H9 (cell line): Measurements from ENCODE around the gene HES1. TPM values are rescaled to one million over a fixed set of nuclear protein-coding genes. Genes with fewer than 3 reads are reported as not detected.

Source experiments
- DNase-seq: peaks from one replicate; pipeline ENCODE4 v3.0.0-alpha.2; 2017
- H2AFZ ChIP-seq: one replicate; pipeline ENCODE4 v1.6.1; 2013; ENCODE audit warnings: mild to moderate bottlenecking, low read length, control low read depth, moderate library complexity
- H2AK5ac ChIP-seq: 2 replicates; pipeline ENCODE4 v1.6.1; 2013; ENCODE audit warnings: low read length, control low read depth, mixed read lengths; ENCODE audit not compliant: insufficient read length
- H2BK120ac ChIP-seq: one replicate; pipeline ENCODE4 v1.6.1; 2013; ENCODE audit warnings: low read depth, mild to moderate bottlenecking, low read length, control low read depth, inconsistent platforms; ENCODE audit not compliant: poor library complexity, severe bottlenecking
- H2BK12ac ChIP-seq: 2 replicates; pipeline ENCODE4 v1.6.1; 2013; ENCODE audit warnings: low read length, control low read depth, mixed read lengths, low read depth; ENCODE audit not compliant: insufficient read length
- H2BK15ac ChIP-seq: 2 replicates; pipeline ENCODE4 v1.6.1; 2013; ENCODE audit warnings: low read depth, low read length, control low read depth
- H2BK20ac ChIP-seq: one replicate; pipeline ENCODE4 v1.6.1; 2013; ENCODE audit warnings: low read depth, mild to moderate bottlenecking, low read length, control low read depth, inconsistent platforms; ENCODE audit not compliant: poor library complexity, severe bottlenecking
- H2BK5ac ChIP-seq: 2 replicates; pipeline ENCODE4 v1.6.1; 2013; ENCODE audit warnings: low read length, control low read depth, mixed read lengths; ENCODE audit not compliant: insufficient read length
- H3K14ac ChIP-seq: 2 replicates; pipeline ENCODE4 v1.6.1; 2013; ENCODE audit warnings: low read length, control low read depth; ENCODE audit not compliant: insufficient read depth
- H3K18ac ChIP-seq: 2 replicates; pipeline ENCODE4 v1.6.1; 2013; ENCODE audit warnings: low read depth, mild to moderate bottlenecking, mixed read lengths, low read length, control low read depth; ENCODE audit not compliant: insufficient read length
- H3K23ac ChIP-seq: 2 replicates; pipeline ENCODE4 v1.6.1; 2013; ENCODE audit warnings: low read length, control low read depth, mixed read lengths, low read depth; ENCODE audit not compliant: insufficient read length
- H3K23me2 ChIP-seq: 2 replicates; pipeline ENCODE4 v1.6.1; 2013; ENCODE audit warnings: low read depth, mild to moderate bottlenecking, mixed read lengths, low read length, control low read depth; ENCODE audit not compliant: insufficient read length, poor library complexity, severe bottlenecking
- H3K27ac ChIP-seq: 2 replicates; pipeline ENCODE4 v1.5.1; 2013; ENCODE audit warnings: low read length, control low read depth, mixed read lengths, low read depth; ENCODE audit not compliant: insufficient read length
- H3K27me3 ChIP-seq: 2 replicates; pipeline ENCODE4 v1.6.1; 2013; ENCODE audit warnings: low read length, control low read depth, inconsistent platforms; ENCODE audit not compliant: insufficient read depth
- H3K4ac ChIP-seq: 2 replicates; pipeline ENCODE4 v1.6.1; 2013; ENCODE audit warnings: low read depth, mild to moderate bottlenecking, control low read depth, inconsistent platforms, low read length, moderate library complexity
- H3K4me1 ChIP-seq: 2 replicates; pipeline ENCODE4 v1.6.1; 2013; ENCODE audit warnings: low read length, control low read depth, inconsistent platforms; ENCODE audit not compliant: insufficient read depth
- H3K4me2 ChIP-seq: 2 replicates; pipeline ENCODE4 v1.6.1; 2013; ENCODE audit warnings: low read length, control low read depth, mixed read lengths; ENCODE audit not compliant: insufficient read length, insufficient read depth
- H3K56ac ChIP-seq: 2 replicates; pipeline ENCODE4 v1.6.1; 2013; ENCODE audit warnings: low read depth, mild to moderate bottlenecking, mixed read lengths, low read length, control low read depth; ENCODE audit not compliant: insufficient read length
- H3K79me1 ChIP-seq: 2 replicates; pipeline ENCODE4 v1.6.1; 2013; ENCODE audit warnings: low read depth, mild to moderate bottlenecking, moderate library complexity, low read length, control low read depth, inconsistent platforms; ENCODE audit not compliant: insufficient read depth, poor library complexity, severe bottlenecking
- H3K79me2 ChIP-seq: 2 replicates; pipeline ENCODE4 v1.6.1; 2013; ENCODE audit warnings: low read length, control low read depth, inconsistent platforms; ENCODE audit not compliant: insufficient read depth
- H3K9ac ChIP-seq: 2 replicates; pipeline ENCODE4 v1.6.1; 2013; ENCODE audit warnings: low read length, control low read depth, mixed read lengths; ENCODE audit not compliant: insufficient read length; ENCODE audit errors: extremely low read depth
- H3K9me3 ChIP-seq: one replicate; pipeline ENCODE4 v1.6.1; 2013; ENCODE audit warnings: low read depth, low read length, inconsistent platforms; ENCODE audit not compliant: control insufficient read depth
- H3T11ph ChIP-seq: one replicate; pipeline ENCODE4 v1.6.1; 2013; ENCODE audit warnings: mild to moderate bottlenecking, low read length, control low read depth, inconsistent platforms
- H4K20me1 ChIP-seq: one replicate; pipeline ENCODE4 v1.6.1; 2013; ENCODE audit not compliant: control insufficient read depth, insufficient read length, insufficient read depth
- H4K5ac ChIP-seq: 2 replicates; pipeline ENCODE4 v1.6.1; 2013; ENCODE audit warnings: low read depth, mild to moderate bottlenecking, mixed read lengths, low read length, control low read depth; ENCODE audit not compliant: insufficient read length
- H4K8ac ChIP-seq: replicated peaks from 2 replicates; pipeline ENCODE4 v1.6.1; 2013; ENCODE audit warnings: low read length, control low read depth, mixed read lengths, low read depth; ENCODE audit not compliant: insufficient read length
- H4K91ac ChIP-seq: 2 replicates; pipeline ENCODE4 v1.6.1; 2013; ENCODE audit warnings: low read depth, mild to moderate bottlenecking, moderate library complexity, mixed read lengths, low read length, control low read depth; ENCODE audit not compliant: insufficient read length
- H3K27ac Mint-ChIP-seq, 3 experiments: 2 replicates in 2 of 3; 3 replicates in 1 of 3; pipeline ENCODE4 v1.8.0; 2020 to 2021; ENCODE audit warnings: mixed read lengths in 3 of 3, mild to moderate bottlenecking in 1 of 3, moderate library complexity in 1 of 3
- H3K27me3 Mint-ChIP-seq: 2 replicates; pipeline ENCODE4 v1.8.0; 2021; ENCODE audit warnings: low read depth, mild to moderate bottlenecking, moderate library complexity, mixed read lengths
- H3K36me3 Mint-ChIP-seq, 3 experiments: 2 replicates in 2 of 3; 3 replicates in 1 of 3; pipeline ENCODE4 v1.8.0; 2020 to 2021; ENCODE audit warnings: low read depth in 3 of 3, mixed read lengths in 3 of 3; ENCODE audit not compliant: insufficient read depth in 1 of 3
- H3K4me1 Mint-ChIP-seq, 2 experiments: 2 replicates each; pipeline ENCODE4 v1.8.0; 2020; ENCODE audit warnings: mixed read lengths in 2 of 2
- H3K4me3 Mint-ChIP-seq, 2 experiments: 2 replicates in 1 of 2; 3 replicates in 1 of 2; pipeline ENCODE4 v1.8.0; 2020 to 2021; ENCODE audit warnings: mild to moderate bottlenecking in 2 of 2, mixed read lengths in 2 of 2, moderate library complexity in 1 of 2
- H3K9me3 Mint-ChIP-seq, 2 experiments: 2 replicates in 1 of 2; 3 replicates in 1 of 2; pipeline ENCODE4 v1.8.0; 2020; ENCODE audit warnings: mild to moderate bottlenecking in 2 of 2, mixed read lengths in 2 of 2, moderate library complexity in 1 of 2
- WGBS: extraction: QIAGEN DNeasy Blood & Tissue Kit; methylation state at CpG from one replicate; pipeline ENCODE4 v1.1.7; 2013; ENCODE audit warnings: missing lambda C conversion rate, low lambda C conversion rate, mixed read lengths; ENCODE audit not compliant: insufficient read length; ENCODE audit errors: extremely low coverage; 5-methylcytosine and 5-hydroxymethylcytosine counted together
- total RNA-seq: library from RNA; stranded (reverse); gene quantifications from 2 replicates; pipeline ENCODE4 v1.2.1, GENCODE V29; 2021
- TF ChIP-seq, protein P1 (sequence below): fragments of 200-600 bp; sonication (generic); conservative IDR thresholded peaks from 3 replicates; pipeline ENCODE4 v1.8.0; 2021; ENCODE audit warnings: antibody characterized with exemption, mild to moderate bottlenecking

HES1 gene
- total RNA-seq, 1 experiment from 2014 or later, result 23.2 TPM

DNA sequence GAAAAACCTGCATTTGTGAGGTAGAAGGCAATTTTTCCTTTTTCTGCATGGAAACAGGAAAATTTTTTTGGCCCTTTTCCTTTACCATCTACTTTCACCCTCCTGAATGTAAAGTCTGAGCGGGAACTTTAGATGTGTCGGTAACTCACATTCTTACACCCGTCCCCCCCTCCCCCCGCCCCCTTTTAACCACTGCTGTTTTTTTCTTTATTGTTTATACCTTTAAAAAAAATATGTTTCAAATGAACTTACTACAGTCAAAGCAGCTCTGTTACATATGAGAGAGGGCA, 487 bp upstream of the HES1 start:
- H3K18ac ChIP-seq, result no peak overlapping the region
- WGBS, result no CpG with 5 or more reads among the region's 4 CpGs
- no peak overlapping the region for H2BK5ac ChIP-seq
- H4K8ac ChIP-seq, result no peak overlapping the region
- Mint-ChIP-seq H3K36me3 (peaks cover 9 to 18% (median 16%) of the 10 kb centered on the region in 3 experiments), H3K9me3 (no peaks in the 10 kb centered on the region; a peak in 2 of 5 replicates), H3K27me3 (peaks cover 61% of the 10 kb centered on the region), H3K4me1 (peaks cover 65 to 73% of the 10 kb centered on the region in 2 experiments), H3K4me3 (peak overlapping the region; percentile 84 to 94), H3K27ac (peak overlapping the region in 2 of 3 experiments; percentile 68 to 88; a peak in 3 of 7 replicates)
- no peaks in the 10 kb centered on the region for H3K79me1 ChIP-seq
- no peak overlapping the region for H3K4ac ChIP-seq
- H3K9me3 ChIP-seq, result no peaks in the 10 kb centered on the region
- H3T11ph ChIP-seq, result no peak overlapping the region
- H3K27me3 ChIP-seq, result no peaks in the 10 kb centered on the region; the same call in 1 of the 2 replicates
- no peak overlapping the region for H4K5ac ChIP-seq
- H3K4me1 ChIP-seq, result peaks cover 27% of the 10 kb centered on the region
- no peak overlapping the region for H3K23ac ChIP-seq
- H3K23me2 ChIP-seq, result peaks cover 24% of the 10 kb centered on the region
- peak overlapping the region; percentile 64 for H3K9ac ChIP-seq
- H4K91ac ChIP-seq, result no peak overlapping the region
- H2BK12ac ChIP-seq, result no peak overlapping the region
- no peak overlapping the region for H3K56ac ChIP-seq
- TF ChIP-seq, protein P1, sequence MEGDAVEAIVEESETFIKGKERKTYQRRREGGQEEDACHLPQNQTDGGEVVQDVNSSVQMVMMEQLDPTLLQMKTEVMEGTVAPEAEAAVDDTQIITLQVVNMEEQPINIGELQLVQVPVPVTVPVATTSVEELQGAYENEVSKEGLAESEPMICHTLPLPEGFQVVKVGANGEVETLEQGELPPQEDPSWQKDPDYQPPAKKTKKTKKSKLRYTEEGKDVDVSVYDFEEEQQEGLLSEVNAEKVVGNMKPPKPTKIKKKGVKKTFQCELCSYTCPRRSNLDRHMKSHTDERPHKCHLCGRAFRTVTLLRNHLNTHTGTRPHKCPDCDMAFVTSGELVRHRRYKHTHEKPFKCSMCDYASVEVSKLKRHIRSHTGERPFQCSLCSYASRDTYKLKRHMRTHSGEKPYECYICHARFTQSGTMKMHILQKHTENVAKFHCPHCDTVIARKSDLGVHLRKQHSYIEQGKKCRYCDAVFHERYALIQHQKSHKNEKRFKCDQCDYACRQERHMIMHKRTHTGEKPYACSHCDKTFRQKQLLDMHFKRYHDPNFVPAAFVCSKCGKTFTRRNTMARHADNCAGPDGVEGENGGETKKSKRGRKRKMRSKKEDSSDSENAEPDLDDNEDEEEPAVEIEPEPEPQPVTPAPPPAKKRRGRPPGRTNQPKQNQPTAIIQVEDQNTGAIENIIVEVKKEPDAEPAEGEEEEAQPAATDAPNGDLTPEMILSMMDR, result no peak
- no peak overlapping the region for H3K14ac ChIP-seq
- no peaks in the 10 kb centered on the region for H4K20me1 ChIP-seq
- no peaks in the 10 kb centered on the region for H3K79me2 ChIP-seq
- no peak overlapping the region for H2BK15ac ChIP-seq
- no peak overlapping the region for H3K27ac ChIP-seq
- H2BK120ac ChIP-seq, result no peak overlapping the region
- no peak overlapping the region for H2AFZ ChIP-seq
- no peak for DNase-seq
- H2BK20ac ChIP-seq, result no peak overlapping the region
- H2AK5ac ChIP-seq, result no peak overlapping the region
- peak overlapping the region; percentile 92 for H3K4me2 ChIP-seq
